ENCODE results near the gene IGFL2.

GRCh38 chr19:46186101-46186716 lies 38.2 kb downstream of the IGFL2 start:
- TF ChIP-seq EZH2phosphoT487 (IDR thresholded peaks at IDR 0.05; ENCODE audit: insufficient read depth, low read depth): no peak
- TF ChIP-seq EZH2 (IDR thresholded peaks at IDR 0.05; ENCODE audit: insufficient read depth, poor library complexity, severe bottlenecking): no peak
